GM18868 (cell line): ENCODE data around the gene P2RX6.
"Not testable (repeated sequence)": the region's sequence is repeated elsewhere in the genome, so short reads cannot be mapped to it uniquely, and the experiment has no call there.

ENCODE experiments used
- ATAC-seq: cut with Tn5 transposase; IDR thresholded peaks from one replicate; pipeline ENCODE4 v1.9.1; 2021; ENCODE audit warnings: mild to moderate bottlenecking, moderate library complexity; ENCODE audit not compliant: unreplicated experiment

The P2RX6 gene

GRCh38 chr22:21030621-21031544 lies 15.9 kb downstream of the P2RX6 start:
- ATAC-seq: no peak

- no peak for ATAC-seq
These were observed 16.6 kb downstream of the P2RX6 start for GRCh38 chr22:21031545-21032036.

- no peak for ATAC-seq
These were observed 17.3 kb downstream of the P2RX6 start, which contains the start of gene SLC7A4 for GRCh38 chr22:21032037-21032867. SLC7A4 (minus strand) TSS chr22:21032561; CDS start chr22:21031812, 749 bp downstream.

GRCh38 chr22:21032868-21033688 lies 18.1 kb downstream of the P2RX6 start:
- no peak for ATAC-seq

GRCh38 chr22:21033895-21034294 lies 18.9 kb downstream of the P2RX6 start:
- ATAC-seq: no peak

GRCh38 chr22:21034989-21035388 lies 20.0 kb downstream of the P2RX6 start:
- ATAC-seq: no peak

- no peak for ATAC-seq
These were observed 23.4 kb downstream of the P2RX6 start for GRCh38 chr22:21038405-21038804.

GRCh38 chr22:21039158-21039557 lies 24.2 kb downstream of the P2RX6 start:
- not testable (repeated sequence) for ATAC-seq

GRCh38 chr22:21041937-21042336 lies 27.0 kb downstream of the P2RX6 start:
- no peak for ATAC-seq

- ATAC-seq: no peak
These were observed 28.3 kb downstream of the P2RX6 start for GRCh38 chr22:21042978-21043859.

GRCh38 chr22:21043860-21044535 lies 29.0 kb downstream of the P2RX6 start:
- ATAC-seq: no peak

- ATAC-seq: no peak
These were observed 30.1 kb downstream of the P2RX6 start for GRCh38 chr22:21044931-21045584.

GRCh38 chr22:21045585-21046294 lies 30.8 kb downstream of the P2RX6 start, which contains the start of gene LRRC74B:
LRRC74B (plus strand) TSS chr22:21045946; CDS start chr22:21045987, 41 bp downstream.
- ATAC-seq: peak; percentile 85

- ATAC-seq: no peak
These were observed 32.2 kb downstream of the P2RX6 start for GRCh38 chr22:21047035-21047661.

- no peak for ATAC-seq
These were observed 32.8 kb downstream of the P2RX6 start for GRCh38 chr22:21047730-21048129.

GRCh38 chr22:21048448-21048847 lies 33.5 kb downstream of the P2RX6 start:
- ATAC-seq: not testable (repeated sequence)

- not testable (repeated sequence) for ATAC-seq
These were observed 34.0 kb downstream of the P2RX6 start for GRCh38 chr22:21048965-21049364.
